HL-60 (cell line): ENCODE results near the gene AIFM3.

ENCODE experiments used
- CTCF ChIP-seq: IDR thresholded peaks from one replicate; pipeline ENCODE4 v1.5.1; 2011; ENCODE audit warnings: low read length, control low read depth, inconsistent platforms; ENCODE audit not compliant: insufficient read depth
- GABPA ChIP-seq: IDR thresholded peaks from 2 replicates; pipeline ENCODE4 v1.6.1; 2012; ENCODE audit warnings: low read depth
- POLR2AphosphoS5 ChIP-seq: IDR thresholded peaks from 2 replicates; pipeline ENCODE4 v1.6.1; 2012; ENCODE audit warnings: low read depth
- REST ChIP-seq: IDR thresholded peaks from 2 replicates; pipeline ENCODE4 v1.6.1; 2012; ENCODE audit warnings: low read depth; ENCODE audit not compliant: insufficient replicate concordance

GRCh38 chr22:20931126-20931654, 35.9 kb upstream of the AIFM3 start:
- TF ChIP-seq REST (no peak), CTCF (no peak), POLR2AphosphoS5 (no peak), GABPA (no peak)
